Panc1 (cell line): Measurements from ENCODE around the gene PAMR1. TPM values are rescaled to one million over a fixed set of nuclear protein-coding genes. Genes with fewer than 3 reads are reported as not detected.

Source experiments
- ATAC-seq: fragments of 200-7000 bp; cut with Tn5 transposase; 2 replicates; pipeline ENCODE4 v1.9.1; 2020; ENCODE audit warnings: mild to moderate bottlenecking, moderate library complexity
- BruUV-seq: library from RNA; stranded (reverse); fragments of 400-500 nt; replicated peaks from 2 replicates; lab custom pipeline; 2021; lab: Mats Ljungman, UMichigan
- CTCF ChIA-PET: fragments of 300-600 bp; sonication (Branson Sonifier 250); formaldehyde crosslinking; loops from one replicate; lab custom pipeline; 2022; ENCODE audit warnings: antibody characterized with exemption; lab: Charles Lee
- POLR2A ChIA-PET: fragments of 300-600 bp; sonication (Branson Sonifier 250); formaldehyde crosslinking; loops from one replicate; lab custom pipeline; 2022; ENCODE audit warnings: antibody characterized with exemption; lab: Charles Lee
- DNase-seq: peaks from one replicate; pipeline ENCODE4 v3.0.0-alpha.2; 2010; ENCODE audit warnings: low read depth, low spot score
- H3K27ac ChIP-seq: 2 replicates; pipeline ENCODE4 v1.5.1; 2011; ENCODE audit warnings: mild to moderate bottlenecking, low read length, inconsistent platforms
- H3K27me3 ChIP-seq: fragments of 200-500 bp; sonication (Bioruptor generic); 2 replicates; pipeline ENCODE4 v1.6.0; 2014; ENCODE audit warnings: low read length, inconsistent platforms; ENCODE audit not compliant: control insufficient read depth, insufficient read depth
- H3K36me3 ChIP-seq: fragments of 200-500 bp; sonication (Bioruptor generic); 2 replicates; pipeline ENCODE4 v1.5.1; 2014; ENCODE audit warnings: inconsistent platforms, mild to moderate bottlenecking, low read length, moderate library complexity; ENCODE audit not compliant: control insufficient read depth, insufficient read depth
- H3K4me1 ChIP-seq: 2 replicates; pipeline ENCODE4 v1.5.1; 2011; ENCODE audit warnings: inconsistent platforms, mild to moderate bottlenecking, low read length, moderate library complexity; ENCODE audit not compliant: control insufficient read depth, insufficient read depth
- H3K4me3 ChIP-seq, 2 experiments: 2 replicates each; pipeline ENCODE4 v1.5.1; 2011 to 2012; ENCODE audit warnings: low read depth in 2 of 2, low read length in 2 of 2, mild to moderate bottlenecking in 2 of 2, inconsistent platforms in 1 of 2, moderate library complexity in 1 of 2
- H3K9me3 ChIP-seq: fragments of 200-500 bp; sonication (Bioruptor generic); 2 replicates; pipeline ENCODE4 v1.5.1; 2014; ENCODE audit warnings: low read depth, mild to moderate bottlenecking, inconsistent platforms, low read length, moderate library complexity; ENCODE audit not compliant: control insufficient read depth, insufficient read depth
- CTCF ChIP-seq: fragments of 450-650 bp; IDR thresholded peaks from 2 replicates; pipeline ENCODE4 v1.5.1; 2017; ENCODE audit warnings: mild to moderate bottlenecking
- POLR2AphosphoS5 ChIP-seq: IDR thresholded peaks from 2 replicates; pipeline ENCODE4 v1.6.1; 2012; ENCODE audit warnings: mild to moderate bottlenecking, low read depth, low read length, moderate library complexity
- REST ChIP-seq, 2 experiments: IDR thresholded peaks; 2 replicates each; pipeline ENCODE4 v1.6.1; 2011 to 2012; ENCODE audit warnings: low read depth in 2 of 2, control low read depth in 1 of 2, low read length in 1 of 2, mild to moderate bottlenecking in 1 of 2, moderate library complexity in 1 of 2; ENCODE audit not compliant: insufficient read depth in 1 of 2
- SIN3A ChIP-seq: IDR thresholded peaks from 2 replicates; pipeline ENCODE4 v1.6.1; 2012; ENCODE audit warnings: low read depth, mild to moderate bottlenecking, low read length, moderate library complexity, borderline replicate concordance; ENCODE audit not compliant: insufficient read depth
- TCF7L2 ChIP-seq: IDR thresholded peaks from 2 replicates; pipeline ENCODE4 v1.6.1; 2011; ENCODE audit warnings: mild to moderate bottlenecking, low read depth, low read length, inconsistent platforms
- in situ Hi-C: cut with HindIII; loops from 2 replicates; pipeline ENCODE4 v1.10.0; 2016; ENCODE audit warnings: low sequenced_read_pairs, low pct_unique_long_range_greater_than_20kb
- intact Hi-C: fragments of 100-400 bp; cut with micrococcal nuclease; formaldehyde crosslinking; loops from one replicate; pipeline ENCODE4 v1.10.0; 2022; ENCODE audit not compliant: unreplicated experiment
- total RNA-seq: library from RNA; stranded (reverse); gene quantifications from one replicate; pipeline ENCODE4 v1.2.1, GENCODE V29; 2021; ENCODE audit not compliant: unreplicated experiment

Gene PAMR1
- total RNA-seq, 1 experiment from 2014 or later = 0.13 TPM

GRCh38 chr11:35486934-35487333 lies 38.5 kb downstream of the PAMR1 start:
- TF ChIP-seq CTCF = no peak
- no peak for TF ChIP-seq REST (IDR thresholded peaks at IDR 0.05; ENCODE audit: insufficient read depth in 1 of 2, low read depth in 2 of 2, low read length in 1 of 2)
- TF ChIP-seq SIN3A = no peak
- TF ChIP-seq POLR2AphosphoS5 = no peak
- TF ChIP-seq TCF7L2 = no peak
- H3K36me3 ChIP-seq = no peaks in the 10 kb centered on the region
- no peak for DNase-seq
- intact Hi-C loops (loop anchor here (5.0 kb wide), 2 partner anchors 560 to 780 kb away; no protein-coding TSS in a partner anchor), in situ Hi-C loops (no loop called here)
- no peaks in the 10 kb centered on the region for H3K4me1 ChIP-seq
- ChIA-PET CTCF (interaction anchor here (0.7 to 1.6 kb wide), 2 partner anchors 772 to 803 kb away, joined by 5 read pairs; no protein-coding TSS in a partner anchor), POLR2A (interaction anchor here (0.6 kb wide), 1 partner anchor 171 kb away, joined by 3 read pairs; no protein-coding TSS in a partner anchor)
- BruUV-seq = no TSS peak
- H3K9me3 ChIP-seq = peaks cover 8% of the 10 kb centered on the region; the same call in 1 of the 2 replicates
- no peak overlapping the region for H3K4me3 ChIP-seq
- no peak overlapping the region for H3K27ac ChIP-seq
- ATAC-seq = no peak
- H3K27me3 ChIP-seq = peaks cover 24% of the 10 kb centered on the region

- intact Hi-C loops = loop anchor here (5.0 kb wide), 2 partner anchors 559 to 781 kb away; no protein-coding TSS in a partner anchor
- no peak for TF ChIP-seq POLR2AphosphoS5
- no peak for TF ChIP-seq CTCF
- H3K4me1 ChIP-seq = no peaks in the 10 kb centered on the region
- no peaks in the 10 kb centered on the region for H3K36me3 ChIP-seq
- CTCF ChIA-PET = interaction anchor here (0.7 kb wide), 1 partner anchor 915 kb away, joined by 3 read pairs; no protein-coding TSS in a partner anchor
- H3K4me3 ChIP-seq = no peak overlapping the region
- POLR2A ChIA-PET = interaction anchor here (0.7 kb wide), 1 partner anchor 974 kb away, joined by 3 read pairs; no protein-coding TSS in a partner anchor
- no TSS peak for BruUV-seq
- H3K27ac ChIP-seq = no peak overlapping the region
- peaks cover 22% of the 10 kb centered on the region for H3K27me3 ChIP-seq
- peaks cover 8% of the 10 kb centered on the region; the same call in 1 of the 2 replicates for H3K9me3 ChIP-seq
- DNase-seq = no peak
- ATAC-seq = no peak
- in situ Hi-C loops = no loop called here
Observed at GRCh38 chr11:35486446-35486845, 39.0 kb downstream of the PAMR1 start.
